GM18526 (cell line): ENCODE results near the gene SFSWAP.

Source experiments
- POLR2A ChIP-seq: IDR thresholded peaks from 3 replicates; pipeline ENCODE4 v1.6.1; 2011; ENCODE audit not compliant: insufficient read length; ENCODE audit errors: extremely low read depth

SFSWAP gene

DNA sequence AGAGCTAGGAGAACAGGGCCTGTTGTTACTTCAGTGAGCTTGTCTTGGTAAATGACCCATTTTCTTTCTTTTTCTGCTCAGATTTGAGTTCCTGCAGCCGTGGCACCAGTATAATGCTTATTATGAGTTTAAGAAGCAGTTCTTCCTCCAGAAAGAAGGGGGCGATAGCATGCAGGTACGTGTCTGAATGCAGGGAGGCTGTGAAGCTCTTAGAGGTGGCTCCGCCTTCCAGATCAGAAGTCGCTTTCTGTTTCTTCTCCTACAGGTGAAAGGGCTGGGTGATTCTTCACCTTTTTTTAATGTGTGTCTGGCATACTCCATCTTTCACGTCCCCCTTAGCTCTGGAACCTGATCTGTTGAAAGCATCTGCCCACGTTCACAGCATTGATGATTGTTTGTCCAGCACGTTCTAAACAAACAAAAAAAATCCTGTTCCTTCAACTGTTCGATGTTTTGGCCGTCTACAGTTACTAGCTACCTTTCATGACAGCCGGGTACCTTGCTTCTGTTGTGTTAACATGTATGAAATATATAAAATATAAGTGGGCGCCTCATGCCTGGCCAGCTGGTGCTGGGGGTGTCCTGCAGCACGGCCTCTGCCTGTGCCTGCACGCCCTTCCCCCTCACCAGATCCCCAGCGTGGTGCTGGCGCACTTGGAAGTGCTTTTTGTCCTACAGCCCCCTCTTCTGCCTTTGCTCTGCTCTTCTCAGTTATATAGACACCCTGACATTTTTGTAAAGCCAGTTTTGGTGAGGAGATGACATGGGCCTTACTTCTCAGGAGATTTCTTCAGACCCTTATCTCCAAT lies 44.6 kb downstream of the SFSWAP start:
- TF ChIP-seq POLR2A = no peak

DNA sequence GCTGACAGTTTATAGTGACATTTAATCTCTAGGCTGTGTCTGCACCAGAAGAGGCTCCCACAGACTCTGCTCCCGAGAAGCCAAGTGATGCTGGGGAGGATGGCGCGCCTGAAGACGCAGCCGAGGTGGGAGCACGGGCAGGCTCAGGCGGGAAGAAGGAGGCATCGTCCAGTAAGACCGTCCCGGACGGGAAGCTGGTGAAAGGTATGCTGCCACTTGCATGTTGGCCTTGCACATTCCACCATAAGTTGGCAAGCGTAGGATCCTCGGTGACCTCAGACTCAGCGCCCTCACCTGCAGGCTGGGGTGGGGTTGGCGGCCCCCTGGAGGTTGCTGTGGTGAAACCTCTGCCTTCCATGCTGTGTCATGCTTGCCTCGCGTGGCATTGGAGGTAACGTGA lies 45.6 kb downstream of the SFSWAP start:
- no peak for TF ChIP-seq POLR2A

DNA sequence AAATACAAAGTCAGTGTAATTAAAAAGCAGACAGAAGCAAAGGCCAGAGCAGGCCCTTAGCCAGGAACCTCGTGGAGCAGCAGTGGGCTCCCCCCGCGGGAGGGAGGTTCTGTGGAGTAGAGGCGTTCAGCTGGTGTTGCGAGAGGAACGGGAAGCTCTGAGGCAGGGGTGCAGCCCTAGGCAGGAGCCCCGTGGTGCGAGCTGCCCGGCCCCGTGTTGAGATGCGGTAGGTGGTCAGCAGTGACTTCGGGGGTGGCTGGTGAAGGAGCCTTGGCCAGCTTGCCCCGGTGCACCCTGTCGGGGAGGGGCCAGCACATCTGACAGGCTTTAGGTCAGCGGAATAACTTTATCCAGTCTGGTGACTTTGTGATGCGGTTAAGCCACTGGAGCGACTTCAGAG lies 46.2 kb downstream of the SFSWAP start:
- no peak for TF ChIP-seq POLR2A

DNA sequence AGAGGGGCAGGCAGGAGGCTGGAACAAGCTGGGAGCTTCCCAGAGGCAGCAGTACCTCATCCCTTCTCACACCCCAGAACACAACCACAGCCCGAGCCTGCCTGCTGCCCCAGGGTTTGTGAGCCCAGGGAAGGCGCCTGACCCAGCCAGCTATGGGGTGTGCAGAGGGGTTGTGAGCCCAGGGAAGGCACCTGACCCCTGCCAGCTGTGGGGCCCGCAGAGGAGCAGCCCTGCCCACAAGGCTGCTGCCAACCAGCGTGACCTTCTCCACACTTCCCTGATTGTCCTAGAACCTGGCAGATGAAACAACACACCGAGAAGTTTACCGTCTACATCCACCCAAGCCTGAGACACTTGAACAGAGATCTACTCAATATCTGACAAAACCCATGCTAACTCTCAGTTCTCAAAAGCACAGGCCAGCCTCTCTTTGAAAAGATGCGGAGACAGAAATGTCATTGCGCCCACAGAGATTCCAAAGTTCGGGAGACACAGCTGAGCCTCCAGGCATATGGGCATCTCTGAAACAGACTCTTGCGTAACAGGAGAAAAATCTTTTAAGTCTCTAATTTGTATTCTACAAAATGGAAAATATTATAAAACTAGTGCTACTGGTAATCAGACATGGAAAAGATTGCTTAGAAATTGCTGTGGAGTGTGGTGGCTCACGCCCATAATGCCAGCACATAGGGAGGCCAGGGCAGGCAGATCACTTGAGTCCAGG lies 47.3 kb downstream of the SFSWAP start:
- no peak for TF ChIP-seq POLR2A

DNA sequence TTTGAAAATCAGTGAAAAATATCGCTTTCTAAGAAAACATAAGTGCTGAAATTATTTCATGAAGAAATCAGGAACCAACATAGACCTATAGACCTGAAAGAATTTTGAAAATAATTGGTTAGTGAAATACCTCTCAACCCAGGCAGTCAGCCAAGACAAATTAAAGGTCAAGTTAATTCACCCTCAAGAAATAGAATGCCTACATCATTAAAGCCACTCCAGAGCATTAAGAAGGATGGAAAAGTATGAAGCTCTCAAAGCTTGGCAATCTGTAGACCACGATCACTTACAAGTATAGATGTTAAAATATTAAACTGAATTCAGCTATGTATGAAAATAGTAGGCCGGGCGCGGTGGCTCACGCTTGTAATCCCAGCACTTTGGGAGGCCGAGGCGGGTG lies 48.3 kb downstream of the SFSWAP start:
- no peak for TF ChIP-seq POLR2A

DNA sequence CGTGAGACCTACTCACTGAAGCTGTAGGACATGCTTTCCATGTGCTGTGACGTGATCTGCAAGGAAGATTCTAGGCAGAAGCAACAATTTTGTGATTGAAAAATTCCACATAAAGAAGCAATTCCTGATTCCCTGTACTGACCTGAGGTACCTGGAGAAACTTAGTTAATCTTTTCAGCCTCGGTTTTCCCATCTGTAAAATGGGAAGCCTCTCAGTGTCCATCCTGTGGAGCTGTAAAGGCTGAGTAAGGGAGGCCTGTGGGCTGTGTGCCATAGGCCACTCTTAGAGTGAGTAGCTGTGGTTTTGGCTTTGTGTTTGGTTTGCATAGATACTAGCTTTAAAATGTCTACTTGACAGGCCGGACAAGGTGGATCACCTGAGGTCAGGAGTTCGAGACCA lies 50.7 kb downstream of the SFSWAP start:
- TF ChIP-seq POLR2A = no peak

DNA sequence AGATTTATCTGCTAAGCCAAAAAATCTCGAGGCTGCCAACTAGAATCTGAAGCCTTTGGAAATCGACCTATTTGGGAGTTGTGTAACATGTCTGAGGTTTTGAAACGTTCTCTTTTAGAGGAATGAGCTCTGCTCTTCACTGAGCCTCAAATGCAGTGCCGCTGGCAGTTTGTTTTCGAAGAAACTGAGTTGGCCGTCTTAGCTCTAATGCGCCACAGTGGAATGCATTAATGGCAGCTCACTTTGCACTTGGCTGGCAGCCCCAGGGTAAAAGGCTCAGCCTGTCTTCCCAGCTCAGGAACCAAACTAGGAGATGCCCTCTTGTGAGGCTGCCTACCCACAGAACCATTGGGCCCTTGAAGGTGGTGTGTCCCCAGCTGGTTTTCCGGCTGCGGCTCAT lies 53.8 kb downstream of the SFSWAP start:
- no peak for TF ChIP-seq POLR2A

DNA sequence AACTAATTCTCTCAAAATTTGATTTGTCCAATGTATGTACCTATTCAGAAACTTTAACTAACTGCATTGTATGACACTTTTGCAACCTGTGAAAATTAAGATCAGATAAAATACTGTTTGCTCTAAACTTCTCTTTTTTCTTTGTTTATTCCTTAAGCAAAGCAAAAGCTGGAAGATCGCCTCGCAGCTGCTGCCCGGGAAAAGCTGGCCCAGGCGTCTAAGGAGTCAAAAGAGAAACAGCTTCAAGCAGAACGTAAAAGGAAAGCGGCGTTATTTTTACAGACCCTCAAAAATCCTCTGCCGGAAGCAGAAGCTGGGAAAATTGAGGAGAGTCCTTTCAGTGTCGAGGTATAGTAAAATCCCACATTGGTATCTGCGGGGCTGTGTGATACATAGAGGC lies 55.1 kb downstream of the SFSWAP start:
- TF ChIP-seq POLR2A = no peak

DNA sequence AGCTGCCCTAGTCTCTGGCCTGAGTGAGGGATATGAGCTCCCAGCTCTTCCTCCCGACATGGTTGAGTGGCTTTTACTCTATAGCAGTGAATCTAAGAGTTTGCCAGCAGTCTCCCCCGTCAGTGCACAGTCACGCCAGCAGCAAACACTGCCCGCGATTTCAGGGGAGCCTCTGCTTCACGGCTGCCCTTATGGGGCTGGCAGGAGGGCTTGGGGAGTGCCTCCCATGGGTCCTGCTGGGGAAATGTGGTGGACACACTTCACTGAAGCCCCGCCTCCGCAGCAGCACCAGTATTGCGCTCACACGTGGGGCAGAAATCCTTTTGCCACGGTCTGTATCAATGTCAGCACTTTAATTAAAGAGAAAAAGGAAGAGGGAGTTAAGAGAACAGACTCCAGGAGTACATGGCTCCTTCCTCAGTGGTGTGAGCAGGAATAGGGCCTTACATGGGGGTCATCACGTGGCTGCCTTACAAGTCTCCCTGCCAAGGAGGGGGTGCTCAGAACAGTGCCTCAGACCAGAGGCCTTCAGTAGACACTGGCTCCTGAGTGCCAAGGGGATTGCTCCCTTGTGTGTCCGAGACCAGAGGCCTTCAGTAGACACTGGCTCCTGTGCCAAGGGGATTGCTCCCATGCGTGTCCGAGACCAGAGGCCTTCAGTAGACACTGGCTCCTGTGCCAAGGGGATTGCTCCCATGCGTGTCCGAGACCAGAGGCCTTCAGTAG lies 55.7 kb downstream of the SFSWAP start:
- no peak for TF ChIP-seq POLR2A

DNA sequence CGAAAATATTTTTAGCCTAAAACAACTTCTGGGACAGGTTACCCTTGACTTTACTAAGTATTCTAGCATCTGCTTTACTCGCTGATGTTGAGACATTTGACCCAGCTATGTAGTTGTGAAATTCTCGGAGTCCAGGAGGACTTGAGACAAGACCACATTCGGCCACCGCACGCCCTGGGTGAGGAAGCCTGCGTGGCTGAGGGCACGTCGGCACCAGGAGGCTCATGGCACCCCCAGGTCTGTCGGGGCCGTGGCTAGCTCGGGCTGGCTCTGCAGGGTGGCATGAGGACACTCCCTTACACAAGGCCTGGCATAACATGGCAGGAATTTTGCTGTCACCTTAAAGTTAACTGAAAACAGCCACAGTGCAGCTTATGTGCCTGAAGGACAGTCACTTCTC lies 59.2 kb downstream of the SFSWAP start:
- no peak for TF ChIP-seq POLR2A

DNA sequence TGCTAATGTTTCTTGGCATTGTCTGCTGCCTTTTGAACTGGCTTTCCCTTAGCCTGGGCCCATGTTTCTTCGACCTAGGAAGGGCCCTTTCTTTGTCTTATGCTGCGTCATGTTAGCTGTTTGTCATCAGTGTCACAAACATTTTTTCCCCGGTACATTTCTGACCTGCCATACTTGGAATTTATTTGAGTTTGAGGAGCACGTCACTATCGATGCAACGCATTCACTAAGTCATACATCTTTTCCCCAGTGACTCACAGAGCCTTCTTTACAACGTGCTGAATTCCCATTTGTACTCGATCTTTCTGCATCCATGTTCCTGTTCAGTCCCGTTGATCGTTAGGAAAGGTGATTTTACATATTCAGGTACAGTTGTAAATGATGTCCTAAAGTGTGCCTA lies 61.1 kb downstream of the SFSWAP start:
- no peak for TF ChIP-seq POLR2A

DNA sequence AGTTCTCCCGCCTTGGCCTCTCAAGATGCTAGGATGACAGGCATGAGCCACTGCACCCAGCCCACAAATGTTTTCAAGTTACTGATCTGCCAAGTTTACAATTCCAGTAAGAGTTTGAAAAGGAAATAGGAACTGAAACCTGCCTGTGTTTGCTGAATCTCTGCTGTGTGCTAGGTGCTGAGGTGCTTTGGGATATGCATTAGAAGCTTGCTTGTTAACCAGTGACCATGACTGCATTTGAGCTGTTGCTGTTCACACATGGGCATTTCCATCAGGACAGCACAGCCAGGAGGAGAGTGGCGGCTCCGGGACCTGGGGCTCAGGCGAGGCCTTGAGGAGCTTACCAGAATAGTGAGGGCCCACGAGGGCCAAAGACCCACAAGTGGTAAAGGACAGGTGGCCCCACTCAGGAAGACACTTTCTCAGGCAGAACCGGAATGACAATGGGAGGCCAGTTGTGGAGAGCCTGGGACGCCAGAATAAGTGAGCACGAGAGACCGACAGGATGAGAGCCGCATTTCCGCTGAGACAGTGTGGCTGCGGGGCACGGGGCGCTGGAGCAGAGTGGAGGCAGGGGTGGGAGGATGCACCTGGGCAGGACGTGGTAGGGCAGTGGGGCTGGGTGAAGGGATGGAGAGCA lies 62.8 kb downstream of the SFSWAP start:
- peak; percentile 39 for TF ChIP-seq POLR2A

DNA sequence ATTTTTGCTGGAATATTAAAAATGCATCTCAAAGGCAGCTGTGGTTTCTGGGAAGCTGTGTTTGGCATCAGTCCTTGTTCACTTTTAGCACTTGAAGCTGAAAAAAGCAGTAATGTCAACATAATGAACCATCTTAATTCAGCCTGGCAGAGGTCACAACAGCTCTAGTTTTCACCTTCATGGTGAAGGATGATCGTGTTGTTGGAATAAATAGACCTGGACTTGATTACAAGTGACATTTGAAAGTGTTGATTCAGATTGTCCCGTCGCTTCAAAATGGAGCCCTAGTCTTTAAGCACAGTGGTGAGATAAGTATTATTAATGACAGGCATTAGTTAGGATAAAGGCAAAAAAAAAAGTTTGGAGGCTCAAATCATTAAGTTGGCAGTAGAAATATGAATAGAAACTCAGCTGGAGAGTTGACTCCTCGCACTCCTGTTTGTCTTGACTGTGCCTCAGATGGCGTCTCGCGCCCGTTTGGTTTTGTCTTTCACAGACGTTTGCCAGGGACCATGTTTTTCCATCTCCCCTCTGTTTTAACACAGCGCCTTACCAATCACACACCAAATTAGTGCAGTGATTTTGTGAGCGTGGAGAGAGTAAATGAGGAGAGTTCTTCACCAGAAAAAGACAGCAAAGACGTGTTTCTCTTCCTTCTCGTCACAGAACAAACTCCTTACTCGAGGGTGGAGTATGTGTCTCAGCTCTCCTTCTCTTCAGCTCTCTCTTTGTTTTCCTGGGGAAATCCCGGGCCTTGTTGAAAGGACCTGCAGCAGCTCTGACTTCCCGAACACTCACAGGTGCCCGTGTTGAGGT lies 63.9 kb downstream of the SFSWAP start:
- no peak for TF ChIP-seq POLR2A

DNA sequence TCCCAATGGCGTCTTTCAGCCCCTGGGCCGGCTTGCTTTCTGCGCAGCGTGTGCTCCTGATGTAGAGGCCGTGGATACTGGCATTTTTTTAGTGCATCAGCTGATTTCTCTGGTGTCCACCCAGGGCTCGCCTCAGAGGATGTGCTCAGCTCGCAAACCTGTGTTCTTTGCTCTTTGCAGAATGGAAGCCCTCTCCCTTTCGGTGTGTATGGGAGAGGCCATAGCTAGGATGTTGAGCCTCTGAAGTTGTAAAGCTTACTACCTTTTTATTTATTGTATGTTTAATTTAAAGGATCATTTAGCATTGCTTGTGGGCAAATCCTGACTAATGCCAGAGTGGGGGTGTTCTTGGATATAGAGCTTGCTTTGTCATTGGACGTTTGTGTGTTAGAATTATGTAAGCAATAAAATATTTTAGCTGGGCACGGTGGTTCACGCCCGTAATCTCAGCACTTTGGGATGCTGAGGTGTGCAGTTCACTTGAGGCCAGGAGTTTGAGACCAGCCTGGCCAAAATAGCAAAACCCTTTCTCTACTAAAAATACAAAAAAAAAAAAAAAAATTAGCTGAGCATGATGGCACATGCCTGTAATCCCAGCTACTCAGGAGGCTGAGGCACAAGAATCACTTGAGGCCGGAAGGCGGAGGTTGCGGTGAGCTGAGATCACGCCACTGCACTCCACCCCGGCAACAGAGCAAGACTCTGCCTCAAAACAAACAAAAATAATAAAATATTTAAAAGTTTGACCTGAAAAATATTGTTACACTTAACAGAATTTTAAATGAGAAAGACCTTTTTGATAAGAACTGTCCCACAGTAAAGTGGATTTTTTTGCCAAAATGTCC lies 64.7 kb downstream of the SFSWAP start:
- no peak for TF ChIP-seq POLR2A
